HepG2 (cell line): ENCODE results near the gene ZC3H12A. TPM values are rescaled to one million over a fixed set of nuclear protein-coding genes. Genes with fewer than 3 reads are reported as not detected.

Experiments
- CBX1 ChIP-seq: IDR thresholded peaks from one replicate; pipeline ENCODE4 v1.6.1; 2016; ENCODE audit warnings: antibody characterized with exemption, low read depth
- DNMT3B ChIP-seq: conservative IDR thresholded peaks from 2 replicates; pipeline ENCODE4 v1.6.1; 2016; ENCODE audit warnings: missing biosample characterization, control low read depth
- ELF3 ChIP-seq: IDR thresholded peaks from 2 replicates; pipeline ENCODE4 v1.6.1; 2016; ENCODE audit warnings: missing genetic modification reagents, missing compliant biosample characterization
- ELF4 ChIP-seq: sonication (generic); formaldehyde crosslinking; IDR thresholded peaks from 2 replicates; pipeline ENCODE4 v1.5.0; 2020; ENCODE audit warnings: missing genetic modification reagents, mild to moderate bottlenecking, moderate library complexity, borderline replicate concordance
- GRHL1 ChIP-seq: sonication (generic); formaldehyde crosslinking; conservative IDR thresholded peaks from 2 replicates; pipeline ENCODE4 v1.8.0; 2022; ENCODE audit warnings: missing genetic modification reagents
- HNF4A ChIP-seq: sonication (generic); formaldehyde crosslinking; IDR thresholded peaks from 2 replicates; pipeline ENCODE4 v1.4.0; 2020; ENCODE audit warnings: missing genetic modification reagents
- MED13 ChIP-seq: sonication (generic); formaldehyde crosslinking; IDR thresholded peaks from 2 replicates; pipeline ENCODE4 v1.5.0; 2020; ENCODE audit warnings: missing genetic modification reagents
- RBAK ChIP-seq: sonication (generic); formaldehyde crosslinking; IDR thresholded peaks from 2 replicates; pipeline ENCODE4 v1.5.1; 2020; ENCODE audit warnings: mild to moderate bottlenecking, missing genetic modification reagents
- SKIL ChIP-seq: sonication (generic); formaldehyde crosslinking; IDR thresholded peaks from 2 replicates; pipeline ENCODE4 v1.8.0; 2022; ENCODE audit warnings: missing genetic modification reagents, mild to moderate bottlenecking, moderate library complexity, borderline replicate concordance
- ZBTB4 ChIP-seq: sonication (generic); formaldehyde crosslinking; IDR thresholded peaks from 2 replicates; pipeline ENCODE4 v1.4.0; 2020; ENCODE audit warnings: missing genetic modification reagents, mild to moderate bottlenecking, borderline replicate concordance
- ZNF180 ChIP-seq: sonication (generic); formaldehyde crosslinking; IDR thresholded peaks from 2 replicates; pipeline ENCODE4 v1.4.0; 2020; ENCODE audit warnings: low read depth, missing genetic modification reagents, borderline replicate concordance
- ZNF296 ChIP-seq: sonication (generic); formaldehyde crosslinking; conservative IDR thresholded peaks from 2 replicates; pipeline ENCODE4 v1.5.0; 2020; ENCODE audit warnings: mild to moderate bottlenecking, missing genetic modification reagents
- ZNF609 ChIP-seq: sonication (generic); formaldehyde crosslinking; IDR thresholded peaks from 2 replicates; pipeline ENCODE4 v1.4.0; 2020; ENCODE audit warnings: mild to moderate bottlenecking, missing genetic modification reagents, borderline replicate concordance
- polyA plus RNA-seq, 8 experiments: library from polyadenylated mRNA; depleted of rRNA in 3 of 8; stranded (reverse) in 7 of 8; unstranded in 1 of 8; fragments of >200 nt; fragmentation: Illumina TruSeq in 4 of 8; extraction: Trizol in 4 of 8; gene quantifications; 2 replicates each; pipeline versions ENCODE4 v1.2.1 to v1.2.3, GENCODE V29; 2011 to 2016; ENCODE audit warnings: low read depth in 4 of 8, missing spikeins in 1 of 8, mixed read lengths in 1 of 8; ENCODE audit not compliant: insufficient read depth in 1 of 8
- total RNA-seq, 5 experiments: library from RNA; depleted of rRNA; stranded (reverse); fragments of >200 nt; fragmentation: Illumina TruSeq; extraction: Trizol; gene quantifications; 2 replicates each; pipeline ENCODE4 v1.2.3, GENCODE V29; 2016; ENCODE audit warnings: low read depth in 1 of 5

ZC3H12A gene
- total and polyA plus RNA-seq, 2 of the 13 experiments (the other 11 are each of a cell fraction or from before 2014, with no cell fraction given), result 6.8 to 13.3 TPM

- TF ChIP-seq ZNF609 (peak; percentile 80; the same call in 1 of the 2 replicates), RBAK (CRISPR knock-in tag) (no peak), ELF3 (CRISPR knock-in tag) (peak; percentile 90), ZNF180 (CRISPR knock-in tag) (no peak), ELF4 (CRISPR knock-in tag) (no peak), DNMT3B (no peak), SKIL (CRISPR knock-in tag) (peak; percentile 85), MED13 (CRISPR knock-in tag) (peak; percentile 25; the same call in 1 of the 2 replicates), CBX1 (peak; percentile 83), ZNF296 (no peak), ZBTB4 (CRISPR knock-in tag) (0 out of 2 replicates have a peak, but pooled peaks have one; percentile 43), HNF4A (CRISPR knock-in tag) (peak; percentile 86), GRHL1 (CRISPR knock-in tag) (no peak)
Measured at GRCh38 chr1:37479255-37480124, 5.1 kb downstream of the ZC3H12A start (continued).
